Smooth muscle cell (in vitro differentiated cells): ENCODE results near the gene TAS1R2. TPM values are rescaled to one million over a fixed set of nuclear protein-coding genes. Genes with fewer than 3 reads are reported as not detected.

Source experiments
- DNase-seq: peaks from one replicate; lab custom pipeline; 2025; ENCODE audit not compliant: unreplicated experiment; lab: John Stamatoyannopoulos, UW
- H2AFZ ChIP-seq: fragments of 200-600 bp; sonication (generic); 2 replicates; pipeline ENCODE4 v1.6.0; 2016; ENCODE audit warnings: antibody characterized with exemption, low read depth, mild to moderate bottlenecking
- H3F3A ChIP-seq: fragments of 200-600 bp; sonication (generic); 2 replicates; pipeline ENCODE4 v1.6.0; 2017; ENCODE audit warnings: antibody characterized with exemption, low read depth
- H3K27ac ChIP-seq: fragments of 200-600 bp; sonication (generic); 2 replicates; pipeline ENCODE4 v1.5.1; 2016; ENCODE audit warnings: low read depth, mild to moderate bottlenecking
- H3K27me3 ChIP-seq: fragments of 200-600 bp; sonication (generic); 2 replicates; pipeline ENCODE4 v1.6.1; 2016; ENCODE audit warnings: low read depth, mild to moderate bottlenecking
- H3K36me3 ChIP-seq: fragments of 200-600 bp; sonication (generic); 2 replicates; pipeline ENCODE4 v1.5.1; 2016; ENCODE audit warnings: low read depth
- H3K4me1 ChIP-seq: fragments of 200-600 bp; sonication (generic); 2 replicates; pipeline ENCODE4 v1.5.1; 2016; ENCODE audit warnings: low read depth
- H3K4me2 ChIP-seq: fragments of 200-600 bp; sonication (generic); 2 replicates; pipeline ENCODE4 v1.6.0; 2016; ENCODE audit warnings: mild to moderate bottlenecking
- H3K4me3 ChIP-seq: fragments of 200-600 bp; sonication (generic); 2 replicates; pipeline ENCODE4 v1.5.1; 2016; ENCODE audit warnings: mild to moderate bottlenecking
- H3K79me2 ChIP-seq: fragments of 200-600 bp; sonication (generic); 2 replicates; pipeline ENCODE4 v1.6.0; 2016; ENCODE audit warnings: low read depth, mild to moderate bottlenecking
- H3K9ac ChIP-seq: fragments of 200-600 bp; sonication (generic); 2 replicates; pipeline ENCODE4 v1.6.0; 2016; ENCODE audit warnings: low read depth
- H3K9me3 ChIP-seq: fragments of 200-600 bp; sonication (generic); replicated peaks from 2 replicates; pipeline ENCODE4 v1.5.1; 2016; ENCODE audit warnings: low read depth
- H4K20me1 ChIP-seq: fragments of 200-600 bp; sonication (generic); 2 replicates; pipeline ENCODE4 v1.6.0; 2016; ENCODE audit warnings: low read depth
- CTCF ChIP-seq: fragments of 200-600 bp; sonication (generic); IDR thresholded peaks from 2 replicates; pipeline ENCODE4 v1.5.1; 2017; ENCODE audit warnings: borderline replicate concordance, mild to moderate bottlenecking, antibody characterized with exemption; ENCODE audit not compliant: insufficient read depth, poor library complexity, severe bottlenecking
- WGBS: methylation state at CpG from one replicate; pipeline ENCODE4 v1.1.7; 2016; ENCODE audit warnings: low lambda C conversion rate; 5-methylcytosine and 5-hydroxymethylcytosine counted together
- microRNA counts: library from miRNA; unstranded; fragments of <30 nt; microRNA quantifications from one replicate; lab custom pipeline; 2016
- microRNA-seq: library from miRNA; unstranded; fragments of <30 nt; microRNA quantifications from one replicate; pipeline ENCODE4, GENCODE V29; 2016; ENCODE audit warnings: borderline number of aligned reads
- polyA plus RNA-seq: library from polyadenylated mRNA; unstranded; fragments of >200 nt; fragmentation: Nextera tagmentation; extraction: Ambion mirVana; gene quantifications from 2 replicates; pipeline ENCODE4 v1.2.1, GENCODE V29; 2016
- small RNA-seq: library from RNA; depleted of rRNA; stranded (forward); fragments of <200 nt; gene quantifications from one replicate; pipeline ENCODE3, GENCODE V24; 2014
- total RNA-seq: library from RNA; depleted of rRNA; stranded (reverse); fragments of >200 nt; gene quantifications from 2 replicates; pipeline ENCODE4 v1.2.3, GENCODE V29; 2014

TAS1R2 gene
- total and polyA plus RNA-seq, 2 experiments from 2014 or later, result not detected

GRCh38 chr1:18792747-18793146 lies 66.7 kb downstream of the TAS1R2 start:
- WGBS, result 92% methylated on average over 3 of the region's 3 CpGs
- H3K36me3 ChIP-seq, result no peaks in the 10 kb centered on the region
- H3K4me1 ChIP-seq, result peaks cover 6% of the 10 kb centered on the region
- H3K27me3 ChIP-seq, result peaks cover 3% of the 10 kb centered on the region
- no peaks in the 10 kb centered on the region for H3F3A ChIP-seq
- H3K27ac ChIP-seq, result no peak overlapping the region
- no peaks in the 10 kb centered on the region for H3K79me2 ChIP-seq
- no peak for DNase-seq
- no peaks in the 10 kb centered on the region for H3K9me3 ChIP-seq
- TF ChIP-seq CTCF, result no peak
- H3K4me3 ChIP-seq, result no peak overlapping the region
- no peak overlapping the region for H3K4me2 ChIP-seq
- H3K9ac ChIP-seq, result no peak overlapping the region
- no peak overlapping the region for H2AFZ ChIP-seq
- no peaks in the 10 kb centered on the region for H4K20me1 ChIP-seq

MicroRNA genes within 50 kb of the gene (microRNA counts, 767-probe panel; counts per million panel counts)
- microRNA hsa-miR-1290 (lab: Ali Mortazavi, UCI), result 183 counts per million

Small RNAs within 50 kb of the gene (microRNA-seq; reads per million reads assigned to microRNA genes)
- gene MIR1290, result not detected
- not detected for gene MIR4695

Small RNAs within 50 kb of the gene (small RNA-seq; reads per million reads assigned to genes)
- gene MIR1290, result 0.13 reads per million
- not detected for gene MIR4695

Other genes starting within 250 kb of the TAS1R2 start
- gene PAX7, start 228.8 kb downstream of the TAS1R2 start, total RNA-seq, result not detected in 2 replicates
- gene PAX7, start 228.8 kb downstream of the TAS1R2 start, polyA plus RNA-seq, result not detected in 2 replicates
- gene ALDH4A1, start 42.9 kb upstream of the TAS1R2 start, total RNA-seq, result 4.6 and 4.8 TPM in 2 replicates
- 6.3 and 7.2 TPM in 2 replicates for gene ALDH4A1, start 42.9 kb upstream of the TAS1R2 start, polyA plus RNA-seq
- gene IFFO2, start 97.0 kb upstream of the TAS1R2 start, total RNA-seq, result 19.1 and 28.0 TPM in 2 replicates
- 3.7 and 5.7 TPM in 2 replicates for gene IFFO2, start 97.0 kb upstream of the TAS1R2 start, polyA plus RNA-seq